HG03521 (cell line): ENCODE data around the gene CRYZ.

ENCODE experiments used
- ATAC-seq: cut with Tn5 transposase; IDR thresholded peaks from one replicate; pipeline ENCODE4 v1.9.1; 2021; ENCODE audit warnings: mild to moderate bottlenecking, moderate library complexity; ENCODE audit not compliant: unreplicated experiment

CRYZ gene

GRCh38 chr1:74731399-74732052 lies 1.3 kb downstream of the CRYZ start:
- peak; percentile 17 for ATAC-seq

GRCh38 chr1:74729741-74730478 lies 2.9 kb downstream of the CRYZ start:
- ATAC-seq, result no peak

- ATAC-seq, result no peak
These were observed 4.1 kb downstream of the CRYZ start for GRCh38 chr1:74728736-74729135.

- ATAC-seq, result no peak
These were observed 6.8 kb downstream of the CRYZ start for GRCh38 chr1:74726063-74726462.

GRCh38 chr1:74717626-74718025 lies 15.2 kb downstream of the CRYZ start:
- no peak for ATAC-seq

GRCh38 chr1:74716822-74717221 lies 16.0 kb downstream of the CRYZ start:
- no peak for ATAC-seq

GRCh38 chr1:74715806-74716205 lies 17.0 kb downstream of the CRYZ start:
- no peak for ATAC-seq

- ATAC-seq, result no peak
These were observed 17.7 kb downstream of the CRYZ start for GRCh38 chr1:74715236-74715502.

GRCh38 chr1:74714429-74715235 lies 18.2 kb downstream of the CRYZ start:
- no peak for ATAC-seq

- no peak for ATAC-seq
These were observed 19.0 kb downstream of the CRYZ start for GRCh38 chr1:74713849-74714248.

- no peak for ATAC-seq
These were observed 20.0 kb downstream of the CRYZ start for GRCh38 chr1:74712881-74713280.

- ATAC-seq, result no peak
These were observed 29.3 kb downstream of the CRYZ start for GRCh38 chr1:74703386-74704182.

GRCh38 chr1:74699331-74699730 lies 33.5 kb downstream of the CRYZ start:
- ATAC-seq, result no peak

- ATAC-seq, result no peak
These were observed 35.0 kb downstream of the CRYZ start for GRCh38 chr1:74697832-74698231.

- ATAC-seq, result no peak
These were observed 39.4 kb downstream of the CRYZ start for GRCh38 chr1:74693473-74693872.

GRCh38 chr1:74690909-74691308 lies 41.9 kb downstream of the CRYZ start:
- no peak for ATAC-seq

GRCh38 chr1:74690364-74690696 lies 42.5 kb downstream of the CRYZ start:
- ATAC-seq, result no peak

- ATAC-seq, result no peak
These were observed 43.1 kb downstream of the CRYZ start for GRCh38 chr1:74689621-74690363.

GRCh38 chr1:74686928-74687327 lies 45.9 kb downstream of the CRYZ start:
- no peak for ATAC-seq

GRCh38 chr1:74684301-74684700 lies 48.5 kb downstream of the CRYZ start:
- ATAC-seq, result no peak

GRCh38 chr1:74683656-74684055 lies 49.2 kb downstream of the CRYZ start:
- ATAC-seq, result no peak
